GM23338 (cell line): ENCODE results near the gene PCDHA5. TPM values are rescaled to one million over a fixed set of nuclear protein-coding genes. Genes with fewer than 3 reads are reported as not detected.

Source experiments
- ATAC-seq: fragments of 200-7000 bp; cut with Tn5 transposase; 3 replicates; pipeline ENCODE4 v1.9.1; 2020
- DNase-seq: peaks from one replicate; pipeline ENCODE4 v3.0.0-alpha.2; 2015; ENCODE audit warnings: low spot score
- H2AFZ ChIP-seq: fragments of 200-600 bp; sonication (generic); 2 replicates; pipeline ENCODE4 v1.8.0; 2016; ENCODE audit warnings: antibody characterized with exemption, mild to moderate bottlenecking, moderate library complexity
- H3F3A ChIP-seq: fragments of 200-600 bp; sonication (generic); replicated peaks from 2 replicates; pipeline ENCODE4 v1.8.0; 2017; ENCODE audit warnings: antibody characterized with exemption, mixed run types, low read depth
- H3K27ac ChIP-seq: fragments of 200-600 bp; sonication (generic); 2 replicates; pipeline ENCODE4 v1.6.1; 2016; ENCODE audit warnings: low read depth
- H3K27me3 ChIP-seq: fragments of 200-600 bp; sonication (generic); 2 replicates; pipeline ENCODE4 v1.8.0; 2016; ENCODE audit warnings: mild to moderate bottlenecking, mixed run types, moderate library complexity; ENCODE audit not compliant: insufficient read depth
- H3K36me3 ChIP-seq: fragments of 200-600 bp; sonication (generic); 2 replicates; pipeline ENCODE4 v1.8.0; 2016; ENCODE audit warnings: mild to moderate bottlenecking; ENCODE audit not compliant: insufficient read depth
- H3K4me1 ChIP-seq: fragments of 200-600 bp; sonication (generic); 2 replicates; pipeline ENCODE4 v1.8.0; 2016; ENCODE audit warnings: mild to moderate bottlenecking, moderate library complexity; ENCODE audit not compliant: insufficient read depth
- H3K4me2 ChIP-seq: fragments of 200-600 bp; sonication (generic); 2 replicates; pipeline ENCODE4 v1.7.1; 2017; ENCODE audit warnings: mixed run types
- H3K4me3 ChIP-seq: fragments of 200-600 bp; sonication (generic); 2 replicates; pipeline ENCODE4 v1.6.1; 2016; ENCODE audit warnings: mixed run types
- H3K79me2 ChIP-seq: fragments of 200-600 bp; sonication (generic); replicated peaks from 2 replicates; pipeline ENCODE4 v1.8.0; 2017; ENCODE audit warnings: mild to moderate bottlenecking; ENCODE audit not compliant: insufficient read depth
- H3K9me2 ChIP-seq: fragments of 200-600 bp; sonication (generic); 2 replicates; pipeline ENCODE4 v1.8.0; 2017; ENCODE audit not compliant: insufficient read depth
- H4K20me1 ChIP-seq: fragments of 200-600 bp; sonication (generic); replicated peaks from 2 replicates; pipeline ENCODE4 v1.8.0; 2017; ENCODE audit warnings: mild to moderate bottlenecking; ENCODE audit not compliant: insufficient read depth
- H3K27ac Mint-ChIP-seq: 2 replicates; pipeline ENCODE4 v1.8.0; 2020; ENCODE audit warnings: inconsistent platforms, mild to moderate bottlenecking, moderate library complexity, mixed read lengths
- H3K27me3 Mint-ChIP-seq: 3 replicates; pipeline ENCODE4 v1.8.0; 2022; ENCODE audit warnings: low read depth, mild to moderate bottlenecking, moderate library complexity, mixed read lengths, inconsistent platforms; ENCODE audit not compliant: insufficient read depth, poor library complexity
- H3K36me3 Mint-ChIP-seq: 3 replicates; pipeline ENCODE4 v1.8.0; 2021; ENCODE audit warnings: low read depth, mild to moderate bottlenecking, inconsistent platforms, moderate library complexity, mixed read lengths
- H3K4me1 Mint-ChIP-seq: 3 replicates; pipeline ENCODE4 v1.8.0; 2020; ENCODE audit warnings: mild to moderate bottlenecking, inconsistent platforms, mixed read lengths
- H3K4me3 Mint-ChIP-seq: 3 replicates; pipeline ENCODE4 v1.8.0; 2021; ENCODE audit warnings: moderate library complexity, mild to moderate bottlenecking, inconsistent platforms, mixed read lengths
- H3K9me3 Mint-ChIP-seq: 3 replicates; pipeline ENCODE4 v1.8.0; 2020; ENCODE audit warnings: moderate library complexity, mild to moderate bottlenecking, inconsistent platforms, mixed read lengths
- EZH2 ChIP-seq: fragments of 200-600 bp; sonication (generic); IDR thresholded peaks from one replicate; pipeline ENCODE4 v1.8.0; 2017; ENCODE audit warnings: antibody characterized with exemption, mild to moderate bottlenecking, low read depth; ENCODE audit not compliant: unreplicated experiment
- EZH2phosphoT487 ChIP-seq: fragments of 200-600 bp; sonication (generic); IDR thresholded peaks from one replicate; pipeline ENCODE4 v1.8.1; 2018; ENCODE audit warnings: antibody characterized with exemption; ENCODE audit not compliant: unreplicated experiment
- REST ChIP-seq: IDR thresholded peaks from one replicate; pipeline ENCODE4 v1.6.1; 2018; ENCODE audit warnings: antibody characterized with exemption; ENCODE audit not compliant: unreplicated experiment
- ZNF331 ChIP-seq: fragments of 250-450 bp; sonication (Bioruptor Pico); IDR thresholded peaks from 2 replicates; pipeline ENCODE4 v1.5.0; 2020; ENCODE audit warnings: low read depth, mild to moderate bottlenecking, moderate library complexity
- polyA plus RNA-seq: library from polyadenylated mRNA; unstranded; fragments of >200 nt; fragmentation: Nextera tagmentation; extraction: Ambion mirVana; gene quantifications from 2 replicates; pipeline ENCODE4 v1.2.1, GENCODE V29; 2016
- total RNA-seq: library from RNA; depleted of rRNA; stranded (reverse); fragments of >200 nt; shearing (Covaris generic); gene quantifications from 2 replicates; pipeline ENCODE4 v1.2.3, GENCODE V29; 2014
- TF ChIP-seq, protein P1 (sequence below): fragments of 250-450 bp; sonication (Bioruptor Pico); IDR thresholded peaks from 2 replicates; pipeline ENCODE4 v1.5.0; 2020; ENCODE audit warnings: mild to moderate bottlenecking, moderate library complexity

PCDHA5 gene
- total and polyA plus RNA-seq, 2 experiments from 2014 or later = 0.86 to 3.1 TPM

DNA sequence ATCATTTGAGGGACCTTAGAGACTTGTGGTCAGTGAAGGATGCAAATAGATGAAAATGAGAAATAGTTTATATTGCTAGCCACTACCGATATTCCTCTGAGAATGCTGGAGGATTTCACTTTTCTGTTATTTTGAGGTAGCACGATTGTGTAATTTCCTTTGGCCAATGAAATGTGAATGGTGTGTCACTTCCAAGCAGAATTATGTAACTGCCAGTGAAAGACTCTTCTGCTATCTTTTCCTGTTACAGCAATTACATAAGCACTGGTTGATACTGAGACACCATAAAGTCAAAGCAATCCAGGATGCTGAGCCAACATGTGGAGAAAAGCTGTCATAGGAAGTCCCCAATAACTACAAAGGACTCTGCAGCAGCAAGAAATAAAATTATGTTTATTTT lies 30.3 kb upstream of the PCDHA5 start:
- Mint-ChIP-seq H3K4me3 (no peak overlapping the region), H3K27ac (no peak overlapping the region), H3K27me3 (no peaks in the 10 kb centered on the region), H3K36me3 (peaks cover 27% of the 10 kb centered on the region; the same call in 2 of the 3 replicates), H3K4me1 (no peaks in the 10 kb centered on the region), H3K9me3 (peaks cover 63% of the 10 kb centered on the region)
- Histone ChIP-seq H3K27ac (no peak overlapping the region), H3K36me3 (no peaks in the 10 kb centered on the region), H3K27me3 (no peaks in the 10 kb centered on the region), H3K4me2 (no peak overlapping the region), H3F3A (no peaks in the 10 kb centered on the region), H2AFZ (no peak overlapping the region), H3K9me2 (no peaks in the 10 kb centered on the region), H3K4me1 (no peaks in the 10 kb centered on the region), H3K4me3 (no peak overlapping the region), H4K20me1 (no peaks in the 10 kb centered on the region), H3K79me2 (no peaks in the 10 kb centered on the region)
- DNase-seq = no peak
- no peak for ATAC-seq
- TF ChIP-seq EZH2phosphoT487 = no peak
- no peak for TF ChIP-seq REST
- TF ChIP-seq, protein P1, sequence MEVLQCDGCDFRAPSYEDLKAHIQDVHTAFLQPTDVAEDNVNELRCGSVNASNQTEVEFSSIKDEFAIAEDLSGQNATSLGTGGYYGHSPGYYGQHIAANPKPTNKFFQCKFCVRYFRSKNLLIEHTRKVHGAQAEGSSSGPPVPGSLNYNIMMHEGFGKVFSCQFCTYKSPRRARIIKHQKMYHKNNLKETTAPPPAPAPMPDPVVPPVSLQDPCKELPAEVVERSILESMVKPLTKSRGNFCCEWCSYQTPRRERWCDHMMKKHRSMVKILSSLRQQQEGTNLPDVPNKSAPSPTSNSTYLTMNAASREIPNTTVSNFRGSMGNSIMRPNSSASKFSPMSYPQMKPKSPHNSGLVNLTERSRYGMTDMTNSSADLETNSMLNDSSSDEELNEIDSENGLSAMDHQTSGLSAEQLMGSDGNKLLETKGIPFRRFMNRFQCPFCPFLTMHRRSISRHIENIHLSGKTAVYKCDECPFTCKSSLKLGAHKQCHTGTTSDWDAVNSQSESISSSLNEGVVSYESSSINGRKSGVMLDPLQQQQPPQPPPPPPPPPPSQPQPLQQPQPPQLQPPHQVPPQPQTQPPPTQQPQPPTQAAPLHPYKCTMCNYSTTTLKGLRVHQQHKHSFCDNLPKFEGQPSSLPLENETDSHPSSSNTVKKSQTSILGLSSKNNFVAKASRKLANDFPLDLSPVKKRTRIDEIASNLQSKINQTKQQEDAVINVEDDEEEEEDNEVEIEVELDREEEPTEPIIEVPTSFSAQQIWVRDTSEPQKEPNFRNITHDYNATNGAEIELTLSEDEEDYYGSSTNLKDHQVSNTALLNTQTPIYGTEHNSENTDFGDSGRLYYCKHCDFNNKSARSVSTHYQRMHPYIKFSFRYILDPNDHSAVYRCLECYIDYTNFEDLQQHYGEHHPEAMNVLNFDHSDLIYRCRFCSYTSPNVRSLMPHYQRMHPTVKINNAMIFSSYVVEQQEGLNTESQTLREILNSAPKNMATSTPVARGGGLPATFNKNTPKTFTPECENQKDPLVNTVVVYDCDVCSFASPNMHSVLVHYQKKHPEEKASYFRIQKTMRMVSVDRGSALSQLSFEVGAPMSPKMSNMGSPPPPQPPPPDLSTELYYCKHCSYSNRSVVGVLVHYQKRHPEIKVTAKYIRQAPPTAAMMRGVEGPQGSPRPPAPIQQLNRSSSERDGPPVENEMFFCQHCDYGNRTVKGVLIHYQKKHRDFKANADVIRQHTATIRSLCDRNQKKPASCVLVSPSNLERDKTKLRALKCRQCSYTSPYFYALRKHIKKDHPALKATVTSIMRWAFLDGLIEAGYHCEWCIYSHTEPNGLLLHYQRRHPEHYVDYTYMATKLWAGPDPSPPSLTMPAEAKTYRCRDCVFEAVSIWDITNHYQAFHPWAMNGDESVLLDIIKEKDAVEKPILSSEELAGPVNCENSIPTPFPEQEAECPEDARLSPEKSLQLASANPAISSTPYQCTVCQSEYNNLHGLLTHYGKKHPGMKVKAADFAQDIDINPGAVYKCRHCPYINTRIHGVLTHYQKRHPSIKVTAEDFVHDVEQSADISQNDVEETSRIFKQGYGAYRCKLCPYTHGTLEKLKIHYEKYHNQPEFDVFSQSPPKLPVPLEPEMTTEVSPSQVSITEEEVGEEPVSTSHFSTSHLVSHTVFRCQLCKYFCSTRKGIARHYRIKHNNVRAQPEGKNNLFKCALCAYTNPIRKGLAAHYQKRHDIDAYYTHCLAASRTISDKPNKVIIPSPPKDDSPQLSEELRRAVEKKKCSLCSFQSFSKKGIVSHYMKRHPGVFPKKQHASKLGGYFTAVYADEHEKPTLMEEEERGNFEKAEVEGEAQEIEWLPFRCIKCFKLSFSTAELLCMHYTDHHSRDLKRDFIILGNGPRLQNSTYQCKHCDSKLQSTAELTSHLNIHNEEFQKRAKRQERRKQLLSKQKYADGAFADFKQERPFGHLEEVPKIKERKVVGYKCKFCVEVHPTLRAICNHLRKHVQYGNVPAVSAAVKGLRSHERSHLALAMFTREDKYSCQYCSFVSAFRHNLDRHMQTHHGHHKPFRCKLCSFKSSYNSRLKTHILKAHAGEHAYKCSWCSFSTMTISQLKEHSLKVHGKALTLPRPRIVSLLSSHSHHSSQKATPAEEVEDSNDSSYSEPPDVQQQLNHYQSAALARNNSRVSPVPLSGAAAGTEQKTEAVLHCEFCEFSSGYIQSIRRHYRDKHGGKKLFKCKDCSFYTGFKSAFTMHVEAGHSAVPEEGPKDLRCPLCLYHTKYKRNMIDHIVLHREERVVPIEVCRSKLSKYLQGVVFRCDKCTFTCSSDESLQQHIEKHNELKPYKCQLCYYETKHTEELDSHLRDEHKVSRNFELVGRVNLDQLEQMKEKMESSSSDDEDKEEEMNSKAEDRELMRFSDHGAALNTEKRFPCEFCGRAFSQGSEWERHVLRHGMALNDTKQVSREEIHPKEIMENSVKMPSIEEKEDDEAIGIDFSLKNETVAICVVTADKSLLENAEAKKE (CRISPR knock-in tag) = no peak
- TF ChIP-seq ZNF331 = no peak
- TF ChIP-seq EZH2 = no peak
